SHP77 (cell line): ENCODE results near the gene EIF4E2.
"Not testable (repeated sequence)": the region's sequence is repeated elsewhere in the genome, so short reads cannot be mapped to it uniquely, and the experiment has no call there.

Experiments
- DNase-seq, 2 experiments: peaks; one replicate each; lab custom pipeline; 2025; lab: John Stamatoyannopoulos, UW

EIF4E2 gene

GRCh38 chr2:232567721-232568120 lies 17.2 kb downstream of the EIF4E2 start:
- no peak for DNase-seq

DNA sequence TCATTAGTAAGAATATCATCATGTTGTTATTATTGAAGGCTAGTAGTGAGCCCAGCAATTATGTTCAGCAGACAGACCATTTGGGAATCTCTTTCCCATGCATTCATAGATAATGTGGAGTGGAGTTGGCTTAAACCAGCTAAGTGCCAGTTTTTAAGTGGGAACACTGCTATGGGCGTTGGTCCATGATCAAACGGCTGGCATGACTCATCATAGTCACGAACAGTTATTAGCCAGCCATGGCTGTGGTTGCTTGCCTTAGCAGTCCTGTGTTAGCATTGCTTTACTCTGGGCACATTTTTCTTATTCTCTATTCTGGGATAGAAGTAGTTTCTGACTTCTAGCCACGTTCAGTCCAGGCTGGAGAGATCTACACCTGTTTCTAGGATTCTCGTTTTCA lies 17.7 kb downstream of the EIF4E2 start:
- DNase-seq: no peak

GRCh38 chr2:232569541-232569940 lies 19.1 kb downstream of the EIF4E2 start:
- no peak for DNase-seq

DNA sequence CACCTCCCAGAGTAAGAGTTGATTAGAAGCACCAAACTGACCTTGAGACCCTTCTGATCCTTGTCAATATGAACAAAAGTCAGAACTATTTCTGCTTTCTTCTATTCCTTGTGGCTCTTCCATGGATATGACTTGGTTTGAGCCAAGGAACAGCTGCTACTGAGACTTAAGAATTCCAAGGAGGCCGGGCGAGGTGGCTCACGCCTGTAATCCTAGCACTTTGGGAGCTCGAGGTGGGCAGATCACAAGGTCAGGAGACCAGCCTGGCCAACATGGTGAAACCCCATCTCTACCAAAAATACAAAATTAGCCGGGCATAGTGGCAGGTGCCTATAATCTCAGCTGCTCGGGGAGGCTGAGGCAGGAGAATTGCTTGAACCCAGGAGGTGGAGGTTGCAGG lies 20.0 kb downstream of the EIF4E2 start:
- DNase-seq: not testable (repeated sequence)

DNA sequence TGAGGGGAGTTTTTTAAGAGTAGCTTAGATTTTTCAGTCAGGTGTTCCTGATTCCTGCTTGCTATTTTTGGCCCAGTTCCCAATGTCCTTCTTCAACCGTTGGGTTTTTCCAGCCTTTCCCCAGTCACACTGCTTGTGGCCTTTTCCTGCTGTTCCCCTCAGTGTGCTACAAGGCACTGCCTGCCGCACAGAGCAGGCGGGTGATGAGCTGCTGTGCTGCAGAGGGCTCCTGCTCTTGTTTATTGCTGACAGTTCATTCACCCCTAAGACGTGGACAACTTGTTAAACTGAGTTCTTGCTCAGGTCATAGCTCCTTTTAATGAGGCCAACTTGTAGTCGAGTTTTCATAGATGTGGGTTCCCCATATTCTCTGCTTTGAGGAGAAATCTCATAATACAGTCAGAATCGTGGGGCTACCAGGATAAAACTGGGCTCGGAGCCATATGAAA lies 20.6 kb downstream of the EIF4E2 start:
- DNase-seq: peak; percentile 54 to 78

- DNase-seq: no peak
Observed at GRCh38 chr2:232573042-232573441, 22.6 kb downstream of the EIF4E2 start.

- no peak for DNase-seq
Observed at GRCh38 chr2:232573771-232574435, 23.4 kb downstream of the EIF4E2 start.

DNA sequence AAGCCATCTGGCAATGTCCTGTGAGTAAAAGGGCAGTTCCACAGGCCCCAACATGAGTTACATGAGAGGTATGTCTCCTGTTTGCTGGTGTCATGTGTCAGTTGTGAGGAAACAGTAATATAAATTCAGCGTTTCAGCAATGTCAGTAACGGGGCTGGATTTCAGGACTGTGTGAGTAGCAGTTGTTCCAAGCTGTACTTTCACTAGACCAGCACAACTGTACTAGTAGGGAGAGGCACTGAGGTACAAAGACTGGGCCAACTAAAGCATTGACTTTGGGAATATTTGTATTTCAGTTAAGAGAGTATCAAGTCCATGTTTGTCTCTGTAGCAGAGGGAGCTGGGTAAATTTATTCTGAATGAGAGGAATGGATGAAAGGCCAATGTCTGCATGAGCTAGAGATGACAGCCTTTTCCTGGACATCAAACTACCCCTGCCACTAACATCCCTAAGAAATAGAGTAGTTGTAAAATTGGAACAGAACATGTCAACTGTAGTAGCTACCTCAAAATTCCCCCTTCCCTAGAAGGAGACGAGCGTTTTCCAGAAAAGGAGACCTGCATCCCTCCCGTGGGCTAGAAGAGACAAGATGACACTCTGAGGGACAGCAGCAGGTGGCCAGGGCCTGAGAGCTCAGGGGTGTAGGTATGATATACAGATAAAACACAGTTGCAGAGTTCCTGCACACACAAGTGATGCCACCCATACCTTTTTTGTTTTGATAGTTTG lies 24.4 kb downstream of the EIF4E2 start:
- no peak for DNase-seq

DNA sequence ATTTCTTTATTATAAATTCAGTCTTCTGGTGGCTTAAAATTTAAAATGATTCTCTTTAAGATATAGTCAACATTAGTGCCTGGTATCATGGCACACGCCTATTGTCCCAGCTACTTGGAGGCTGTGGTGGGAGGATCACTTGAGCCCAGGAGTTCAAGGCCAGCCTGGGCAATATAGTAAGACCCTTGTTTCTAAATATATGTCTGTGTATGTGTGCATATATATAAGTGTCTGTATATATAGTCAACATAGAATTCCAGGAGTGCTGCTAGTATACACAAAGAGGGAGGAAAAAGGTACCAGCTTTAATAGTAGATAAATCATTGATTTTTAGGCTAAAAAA lies 24.9 kb downstream of the EIF4E2 start:
- no peak for DNase-seq

DNA sequence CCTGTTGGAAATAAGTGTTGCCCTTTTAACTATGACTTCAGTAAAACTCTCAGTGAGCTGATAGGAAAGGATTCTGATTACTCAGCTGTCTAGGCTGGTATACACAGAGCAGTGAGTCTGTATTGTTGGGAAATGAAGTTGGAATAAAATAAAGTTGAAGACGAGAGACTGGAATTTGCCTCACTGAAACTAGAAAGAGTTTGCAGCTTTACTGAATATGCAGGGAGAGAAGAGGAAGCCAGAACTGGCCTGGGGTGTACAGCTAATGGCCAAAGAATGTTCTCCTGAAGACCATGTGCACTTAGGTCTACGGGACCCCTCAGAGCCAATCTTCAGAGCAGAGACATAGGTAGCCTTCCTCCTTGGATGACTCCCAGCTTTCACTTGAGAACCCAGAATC lies 26.5 kb downstream of the EIF4E2 start:
- DNase-seq: no peak

GRCh38 chr2:232577841-232578240 lies 27.4 kb downstream of the EIF4E2 start:
- no peak for DNase-seq

DNA sequence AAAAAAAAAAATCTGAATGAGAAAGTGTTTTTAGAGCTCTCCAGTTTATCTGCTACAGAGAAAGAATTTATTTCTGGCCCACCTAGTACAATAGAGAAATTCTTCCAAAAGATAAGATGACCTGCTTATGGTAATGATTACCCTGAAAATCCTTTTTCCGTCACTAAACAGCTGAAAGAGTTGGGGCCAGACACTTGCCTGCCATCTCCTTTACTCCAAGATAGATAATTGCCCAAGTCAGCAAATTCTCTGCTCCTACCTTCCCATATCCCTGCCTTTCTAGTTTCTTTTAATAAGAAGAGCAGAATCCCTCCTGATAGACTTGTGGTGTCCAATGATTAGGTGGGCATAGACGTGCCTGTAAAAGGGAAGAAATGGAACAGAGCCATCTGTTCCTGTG lies 28.1 kb downstream of the EIF4E2 start:
- DNase-seq: no peak

DNA sequence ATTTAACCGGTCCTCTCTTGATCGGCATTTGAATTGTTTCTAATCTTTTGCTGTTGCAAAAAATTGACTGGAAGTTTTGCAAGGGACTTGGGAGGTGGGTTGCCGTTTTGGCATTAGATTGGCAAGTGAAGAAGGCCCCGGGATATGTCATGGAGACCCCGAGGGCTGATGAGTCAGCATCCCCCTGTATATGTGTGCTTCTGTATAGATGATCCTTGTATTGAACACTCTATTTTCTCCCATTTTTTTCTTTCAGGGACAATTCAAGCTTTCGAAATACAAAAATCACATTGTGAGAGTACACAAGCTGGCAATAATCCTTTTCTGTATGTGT lies 30.1 kb downstream of the EIF4E2 start:
- no peak for DNase-seq

- DNase-seq: no peak
Observed at GRCh38 chr2:232581725-232582124, 31.2 kb downstream of the EIF4E2 start.

- peak; percentile 67 to 85 for DNase-seq
Observed at GRCh38 chr2:232584238-232584637, 33.7 kb downstream of the EIF4E2 start.

DNA sequence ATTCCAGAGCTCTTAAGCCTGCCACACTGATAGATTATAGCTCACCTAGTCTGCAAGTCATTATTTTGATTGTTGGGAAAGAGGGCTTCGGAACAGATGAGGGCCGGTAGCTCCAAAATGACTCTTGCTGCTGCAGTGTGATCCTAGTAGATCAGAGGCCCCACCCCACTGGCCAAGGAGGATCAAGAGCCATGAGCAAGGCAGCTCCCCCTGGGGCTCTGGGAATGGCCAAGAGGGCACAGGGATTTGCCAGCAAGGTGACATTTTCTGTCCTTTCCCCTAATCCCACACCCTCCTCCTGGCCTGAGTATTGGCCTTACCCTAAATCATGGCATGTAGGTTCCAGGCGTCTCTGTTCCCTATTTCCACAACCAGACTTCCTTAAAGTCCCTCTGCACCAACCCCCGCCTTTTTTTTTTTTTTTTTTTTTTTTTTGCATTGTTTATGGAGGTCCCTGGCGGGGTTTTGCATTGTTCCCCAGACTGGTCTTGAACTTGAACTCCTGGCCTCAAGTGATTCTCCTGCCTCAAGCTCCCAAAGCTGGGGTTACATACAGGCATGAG lies 36.5 kb downstream of the EIF4E2 start:
- no peak for DNase-seq

DNA sequence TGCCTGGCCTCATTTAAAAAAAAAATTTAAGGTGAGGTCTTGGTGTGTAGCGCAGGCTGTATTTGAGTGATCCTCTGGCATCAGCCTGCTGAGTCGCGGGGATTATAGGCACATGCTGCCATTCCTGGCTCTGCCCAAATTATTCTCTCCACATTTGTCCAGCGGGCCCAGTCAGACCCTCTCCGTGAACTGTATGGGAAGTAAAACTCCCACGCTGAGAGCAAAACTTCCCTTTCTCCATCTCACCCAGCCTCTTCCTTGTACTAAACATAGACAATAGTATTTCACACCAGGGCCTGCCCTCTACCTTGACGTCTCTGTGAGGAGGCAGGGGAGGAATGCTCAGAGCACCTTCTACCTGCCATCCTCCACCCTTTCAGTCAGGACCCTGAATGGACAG lies 37.0 kb downstream of the EIF4E2 start:
- DNase-seq: no peak

GRCh38 chr2:232588031-232588430 lies 37.5 kb downstream of the EIF4E2 start:
- DNase-seq: no peak

DNA sequence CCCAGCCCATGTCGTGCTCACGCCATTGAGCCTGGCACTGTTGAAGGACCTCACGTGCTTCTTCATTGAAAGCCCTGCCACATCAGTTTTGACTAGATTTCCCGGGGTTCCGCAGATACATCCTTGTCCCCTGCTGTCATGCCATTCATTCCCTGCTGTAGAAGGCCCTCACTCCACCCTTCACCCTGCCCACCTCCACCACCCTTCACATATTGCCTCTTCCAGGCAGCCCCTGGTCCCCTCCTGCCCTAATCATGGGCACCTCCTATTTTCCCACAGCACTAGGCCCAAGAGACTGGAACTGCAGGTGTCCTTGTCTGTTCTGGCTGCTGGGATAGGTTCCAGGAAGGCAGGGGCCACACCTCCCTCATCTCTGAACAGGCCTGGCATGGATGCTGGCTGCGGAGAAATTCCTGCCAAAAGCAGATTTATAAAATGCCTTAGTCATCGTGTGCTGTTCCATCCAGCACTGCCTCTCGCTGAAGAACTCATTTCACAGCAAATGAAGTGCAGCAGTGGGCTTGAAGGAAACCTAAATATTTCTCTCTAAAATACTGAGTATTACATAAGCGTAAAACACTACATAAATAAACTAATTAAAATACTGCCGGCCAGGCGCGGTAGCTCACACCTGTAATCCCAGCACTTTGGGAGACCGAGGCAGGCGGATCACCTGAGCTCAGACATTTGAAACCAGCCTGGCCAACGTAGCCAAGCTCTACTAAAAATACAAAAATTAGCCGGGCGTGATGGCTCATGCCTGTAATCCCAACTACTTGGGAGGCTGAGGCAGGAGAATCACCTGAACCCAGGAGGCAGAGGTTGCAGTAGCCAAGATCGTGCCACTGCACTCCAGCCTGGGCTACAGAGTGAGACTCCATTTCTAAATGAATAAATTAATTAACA lies 38.4 kb downstream of the EIF4E2 start:
- DNase-seq: peak; percentile 36 to 67

- no peak for DNase-seq
Observed at GRCh38 chr2:232592772-232593395, 42.4 kb downstream of the EIF4E2 start.

DNA sequence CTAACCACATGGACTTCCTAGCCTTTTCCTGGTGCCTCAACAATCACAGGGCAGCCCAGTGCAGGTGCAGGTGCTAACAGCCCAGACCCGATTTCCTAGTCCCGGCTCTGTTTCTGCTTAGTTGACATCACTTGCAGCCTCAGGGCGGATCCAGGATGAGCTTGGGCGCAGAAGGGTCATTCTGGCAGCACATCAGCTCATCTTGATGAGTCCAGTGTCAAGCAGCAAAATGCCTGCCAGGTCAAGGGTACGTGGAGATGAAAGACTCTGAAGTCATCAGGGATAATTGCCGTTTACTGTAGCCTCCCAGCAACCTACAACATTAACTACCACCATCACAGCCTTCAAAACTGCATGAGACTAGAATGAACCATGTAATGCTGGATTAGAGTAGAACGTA lies 43.5 kb downstream of the EIF4E2 start:
- no peak for DNase-seq
